ENCODE data around the gene ATOSB.
A peak's percentile ranks its signal among the peaks of the same experiment; 100 is the strongest.

Gene ATOSB

DNA sequence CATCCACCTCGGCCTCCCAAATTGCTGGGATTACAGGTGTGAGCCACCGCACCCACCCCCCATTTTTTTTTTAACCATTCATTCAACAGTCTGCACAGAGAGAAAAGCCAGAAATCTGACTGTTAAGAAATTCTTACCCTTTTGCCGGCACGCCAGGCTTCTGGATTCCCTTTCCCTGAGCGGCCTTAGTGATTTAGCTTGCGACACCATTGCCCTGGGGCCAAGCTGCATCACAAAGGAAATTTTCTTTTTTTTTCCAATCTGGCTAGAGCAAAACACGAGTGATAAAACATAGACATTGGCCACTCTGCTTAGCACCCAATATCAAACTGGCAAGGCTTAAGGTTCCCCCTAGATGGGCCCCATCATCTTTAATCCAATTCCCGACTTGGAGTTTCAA, 21.2 kb upstream of the ATOSB start:
- Mint-ChIP-seq H3K36me3 (ENCODE audit: low read depth) (no peaks in the 10 kb centered on the region), H3K27ac (no peak overlapping the region), H3K4me1 (no peaks in the 10 kb centered on the region), H3K9me3 (peaks cover 52% of the 10 kb centered on the region), H3K27me3 (ENCODE audit: low read depth, poor library complexity) (peaks cover 11% of the 10 kb centered on the region), H3K4me3 (no peak overlapping the region)
- DNase-seq: no peak
- TF ChIP-seq, protein P1, sequence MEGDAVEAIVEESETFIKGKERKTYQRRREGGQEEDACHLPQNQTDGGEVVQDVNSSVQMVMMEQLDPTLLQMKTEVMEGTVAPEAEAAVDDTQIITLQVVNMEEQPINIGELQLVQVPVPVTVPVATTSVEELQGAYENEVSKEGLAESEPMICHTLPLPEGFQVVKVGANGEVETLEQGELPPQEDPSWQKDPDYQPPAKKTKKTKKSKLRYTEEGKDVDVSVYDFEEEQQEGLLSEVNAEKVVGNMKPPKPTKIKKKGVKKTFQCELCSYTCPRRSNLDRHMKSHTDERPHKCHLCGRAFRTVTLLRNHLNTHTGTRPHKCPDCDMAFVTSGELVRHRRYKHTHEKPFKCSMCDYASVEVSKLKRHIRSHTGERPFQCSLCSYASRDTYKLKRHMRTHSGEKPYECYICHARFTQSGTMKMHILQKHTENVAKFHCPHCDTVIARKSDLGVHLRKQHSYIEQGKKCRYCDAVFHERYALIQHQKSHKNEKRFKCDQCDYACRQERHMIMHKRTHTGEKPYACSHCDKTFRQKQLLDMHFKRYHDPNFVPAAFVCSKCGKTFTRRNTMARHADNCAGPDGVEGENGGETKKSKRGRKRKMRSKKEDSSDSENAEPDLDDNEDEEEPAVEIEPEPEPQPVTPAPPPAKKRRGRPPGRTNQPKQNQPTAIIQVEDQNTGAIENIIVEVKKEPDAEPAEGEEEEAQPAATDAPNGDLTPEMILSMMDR (IDR thresholded peaks at IDR 0.05): no peak

DNA sequence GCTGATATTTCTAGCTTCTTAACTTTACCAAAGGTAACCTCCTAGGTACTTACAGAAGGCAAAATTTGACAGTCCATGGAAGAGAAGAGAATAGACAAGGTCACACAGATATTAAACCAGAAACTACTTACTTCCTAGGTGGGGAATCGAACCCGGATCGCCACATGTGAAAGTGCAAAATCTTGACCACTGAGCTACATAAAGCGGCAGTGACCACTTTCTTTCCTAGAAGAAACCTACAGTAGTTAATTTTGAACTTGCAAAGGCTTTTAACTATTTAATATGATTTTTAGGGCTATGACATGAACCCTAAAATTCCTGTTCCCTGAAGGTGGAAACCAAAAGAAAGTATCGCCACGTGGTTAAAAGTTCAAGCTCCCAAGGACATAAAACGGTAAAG, 20.3 kb upstream of the ATOSB start:
- Mint-ChIP-seq H3K4me1 (no peaks in the 10 kb centered on the region), H3K27ac (no peak overlapping the region), H3K4me3 (no peak overlapping the region), H3K9me3 (peaks cover 53% of the 10 kb centered on the region), H3K36me3 (ENCODE audit: low read depth) (no peaks in the 10 kb centered on the region), H3K27me3 (ENCODE audit: low read depth, poor library complexity) (peaks cover 11% of the 10 kb centered on the region)
- TF ChIP-seq, protein P1 (IDR thresholded peaks at IDR 0.05): no peak
- no peak for DNase-seq

DNA sequence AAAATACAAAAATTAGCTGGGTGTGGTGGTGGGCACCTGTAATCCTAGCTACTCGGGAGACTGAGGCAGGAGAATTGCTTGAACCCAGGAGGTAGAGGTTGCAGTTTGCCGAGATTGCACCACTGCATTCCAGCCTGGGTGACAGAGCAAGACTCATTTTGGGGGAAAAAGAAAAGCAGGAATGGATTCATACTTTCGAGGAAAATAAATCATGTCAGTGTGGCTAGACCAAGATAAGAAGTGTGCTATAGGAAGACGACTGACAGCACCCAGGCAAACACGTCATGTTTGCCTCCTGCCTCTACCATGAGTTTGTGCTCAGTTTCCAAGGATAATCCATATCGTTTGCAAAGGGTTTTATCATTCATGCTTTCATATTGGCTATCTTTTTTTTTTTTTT, 19.3 kb upstream of the ATOSB start:
- no peak overlapping the region for H3K27ac Mint-ChIP-seq
- no peak for DNase-seq
- H3K9me3 Mint-ChIP-seq: peaks cover 55% of the 10 kb centered on the region
- no peak overlapping the region for H3K4me3 Mint-ChIP-seq
- TF ChIP-seq, protein P1 (IDR thresholded peaks at IDR 0.05): no peak
- no peaks in the 10 kb centered on the region for H3K4me1 Mint-ChIP-seq
- H3K36me3 Mint-ChIP-seq (ENCODE audit: low read depth): no peaks in the 10 kb centered on the region
- H3K27me3 Mint-ChIP-seq (ENCODE audit: low read depth, poor library complexity): peaks cover 8% of the 10 kb centered on the region

- H3K36me3 Mint-ChIP-seq (ENCODE audit: low read depth): peaks cover 4% of the 10 kb centered on the region
- peak overlapping the region; percentile 96 for H3K4me3 Mint-ChIP-seq
- H3K9me3 Mint-ChIP-seq: no peaks in the 10 kb centered on the region
- peak overlapping the region; percentile 99 for H3K27ac Mint-ChIP-seq
- TF ChIP-seq, protein P1 (IDR thresholded peaks at IDR 0.05): peak; percentile 91
- H3K4me1 Mint-ChIP-seq: peaks cover 46% of the 10 kb centered on the region
- H3K27me3 Mint-ChIP-seq (ENCODE audit: low read depth, poor library complexity): peaks cover 8% of the 10 kb centered on the region
- peak; percentile 89 for DNase-seq
Observed at GRCh38 chr9:35116898-35117551, 1.4 kb upstream of the ATOSB start.

GRCh38 chr9:35116539-35116897, 856 bp upstream of the ATOSB start:
- Mint-ChIP-seq H3K4me1 (peaks cover 50% of the 10 kb centered on the region), H3K36me3 (ENCODE audit: low read depth) (peaks cover 4% of the 10 kb centered on the region), H3K27ac (peak overlapping the region; percentile 99), H3K4me3 (peak overlapping the region; percentile 96), H3K9me3 (no peaks in the 10 kb centered on the region), H3K27me3 (ENCODE audit: low read depth, poor library complexity) (peaks cover 8% of the 10 kb centered on the region)
- TF ChIP-seq, protein P1 (IDR thresholded peaks at IDR 0.05): no peak
- DNase-seq: no peak

Data from nephron progenitor cell (in vitro differentiated cells).